Measurements from ENCODE around the gene NOVA1.

DNA sequence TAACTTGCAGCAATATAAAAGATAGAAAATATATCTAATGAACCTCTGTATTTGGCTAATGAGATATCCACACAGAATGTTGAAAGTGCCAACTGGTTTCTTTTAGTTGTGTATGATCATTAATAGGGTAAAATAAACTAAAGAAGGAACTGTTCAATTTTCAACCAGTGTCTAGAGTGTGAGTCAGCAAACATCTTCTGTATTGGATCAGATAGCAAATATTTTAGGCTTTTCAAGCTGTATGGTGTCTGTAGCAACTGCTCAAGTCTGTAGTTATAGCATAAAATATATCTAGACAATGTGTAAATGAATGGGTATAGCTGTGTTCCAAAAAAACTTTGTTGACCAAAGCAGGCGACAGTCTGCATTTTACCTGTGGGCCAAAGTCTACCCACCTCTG, 23.5 kb upstream of the NOVA1 start:
- TF ChIP-seq, protein P1, sequence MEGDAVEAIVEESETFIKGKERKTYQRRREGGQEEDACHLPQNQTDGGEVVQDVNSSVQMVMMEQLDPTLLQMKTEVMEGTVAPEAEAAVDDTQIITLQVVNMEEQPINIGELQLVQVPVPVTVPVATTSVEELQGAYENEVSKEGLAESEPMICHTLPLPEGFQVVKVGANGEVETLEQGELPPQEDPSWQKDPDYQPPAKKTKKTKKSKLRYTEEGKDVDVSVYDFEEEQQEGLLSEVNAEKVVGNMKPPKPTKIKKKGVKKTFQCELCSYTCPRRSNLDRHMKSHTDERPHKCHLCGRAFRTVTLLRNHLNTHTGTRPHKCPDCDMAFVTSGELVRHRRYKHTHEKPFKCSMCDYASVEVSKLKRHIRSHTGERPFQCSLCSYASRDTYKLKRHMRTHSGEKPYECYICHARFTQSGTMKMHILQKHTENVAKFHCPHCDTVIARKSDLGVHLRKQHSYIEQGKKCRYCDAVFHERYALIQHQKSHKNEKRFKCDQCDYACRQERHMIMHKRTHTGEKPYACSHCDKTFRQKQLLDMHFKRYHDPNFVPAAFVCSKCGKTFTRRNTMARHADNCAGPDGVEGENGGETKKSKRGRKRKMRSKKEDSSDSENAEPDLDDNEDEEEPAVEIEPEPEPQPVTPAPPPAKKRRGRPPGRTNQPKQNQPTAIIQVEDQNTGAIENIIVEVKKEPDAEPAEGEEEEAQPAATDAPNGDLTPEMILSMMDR (IDR thresholded peaks at IDR 0.05; ENCODE audit: low read depth, low read length, poor library complexity, severe bottlenecking), result no peak
- no peak for TF ChIP-seq EZH2phosphoT487 (IDR thresholded peaks at IDR 0.05; ENCODE audit: borderline replicate concordance, low read length)
